Lung (tissue), 12 donors: ENCODE measurements around the gene ACOX1. TPM values are rescaled to one million over a fixed set of nuclear protein-coding genes. Genes with fewer than 3 reads are reported as not detected.
A peak's percentile ranks its signal among the peaks of the same experiment; 100 is the strongest.

Experiments
- ATAC-seq: fragments of 200-7000 bp; cut with Tn5 transposase; one replicate; pipeline ENCODE4 v1.9.1; 2020; ENCODE audit warnings: moderate number of reproducible peaks; ENCODE audit not compliant: insufficient read depth, low FRiP score
- DNase-seq, 3 donors: peaks; one replicate each; pipeline ENCODE4 v3.0.0-alpha.2; 2013 to 2017
- H3K27ac ChIP-seq, 2 donors: one replicate each; pipeline ENCODE4 v1.5.1; 2013; ENCODE audit warnings: mild to moderate bottlenecking in 2 of 2, moderate library complexity in 2 of 2, control low read depth in 1 of 2, inconsistent platforms in 1 of 2, low read depth in 1 of 2, low read length in 1 of 2
- H3K27me3 ChIP-seq, 3 donors: one replicate each; pipeline ENCODE4 v1.5.1; 2013; ENCODE audit warnings: low read length in 2 of 3; ENCODE audit not compliant: control insufficient read depth in 3 of 3, insufficient read depth in 3 of 3
- H3K36me3 ChIP-seq, 4 donors: one replicate each; pipeline ENCODE4 v1.5.1; 2013; ENCODE audit warnings: low read length in 4 of 4, mild to moderate bottlenecking in 1 of 4, moderate library complexity in 1 of 4; ENCODE audit not compliant: control insufficient read depth in 4 of 4, insufficient read depth in 4 of 4
- H3K4me1 ChIP-seq, 5 donors: one replicate each; pipeline ENCODE4 v1.5.1; 2013; ENCODE audit warnings: low read length in 5 of 5, mild to moderate bottlenecking in 2 of 5, moderate library complexity in 1 of 5; ENCODE audit not compliant: control insufficient read depth in 5 of 5, insufficient read depth in 5 of 5
- H3K4me3 ChIP-seq: one replicate; pipeline ENCODE4 v1.5.1; 2013; ENCODE audit warnings: mild to moderate bottlenecking, control low read depth, moderate library complexity
- H3K9ac ChIP-seq, 2 donors: one replicate each; pipeline ENCODE4 v1.5.1; 2013; ENCODE audit warnings: low read length in 2 of 2, control low read depth in 1 of 2; ENCODE audit not compliant: insufficient read depth in 1 of 2
- H3K9me3 ChIP-seq, 4 donors: one replicate each; pipeline ENCODE4 v1.5.1; 2013; ENCODE audit warnings: low read length in 3 of 4, mild to moderate bottlenecking in 1 of 4, moderate library complexity in 1 of 4; ENCODE audit not compliant: control insufficient read depth in 4 of 4, insufficient read depth in 3 of 4
- CTCF ChIP-seq: IDR thresholded peaks from 2 replicates; pipeline ENCODE4 v1.5.1; 2012; ENCODE audit warnings: mild to moderate bottlenecking; ENCODE audit errors: control extremely low read depth, extremely low read depth
- WGBS, 2 donors: extraction: QIAGEN DNeasy Blood & Tissue Kit; methylation state at CpG; one replicate each; pipeline ENCODE4 v1.1.7; 2013; 5-methylcytosine and 5-hydroxymethylcytosine counted together
- polyA plus RNA-seq, 2 donors: library from polyadenylated mRNA; stranded (reverse); fragments of 200-250 nt; gene quantifications; one replicate each; pipeline ENCODE4 v1.2.1, GENCODE V29; 2013
- total RNA-seq, 2 donors: library from RNA; depleted of rRNA in 1 of 2; stranded (reverse); fragments of >200 nt in 1 of 2; gene quantifications; one replicate each; pipeline ENCODE4 v1.2.1, GENCODE V29; 2014 to 2021
- donor health status: control.
- donor health status: control.
- donor health status: Bipolar disorder and iron deficiency.
- donor health status: healthy.
- donor health status: DM: yes; HTN: yes; CAD: no.

The ACOX1 gene
- total and polyA plus RNA-seq, 4 donors, result 19.9 to 80.1 (median 45.9) TPM

GRCh38 chr17:76000016-76000754, 21.2 kb upstream of the ACOX1 start:
- H3K27me3 ChIP-seq, result no peaks in the 10 kb centered on the region
- H3K4me3 ChIP-seq, result no peak overlapping the region
- TF ChIP-seq CTCF, result peak; percentile 7
- DNase-seq (peak; percentile 23 to 49 (median 24)), ATAC-seq (no peak)
- H3K4me1 ChIP-seq, result peaks cover 0 to 6% (median 3%) of the 10 kb centered on the region in 5 donors
- H3K36me3 ChIP-seq, result peaks cover 0 to 20% (median 3%) of the 10 kb centered on the region in 4 donors
- H3K9ac ChIP-seq, result no peak overlapping the region
- 74 to 80% methylated on average over 31 of the region's 31 CpGs for WGBS, 2 donors
- H3K27ac ChIP-seq, result no peak overlapping the region
- H3K9me3 ChIP-seq, result no peaks in the 10 kb centered on the region

- Histone ChIP-seq H3K9ac (no peak overlapping the region), H3K27ac (no peak overlapping the region), H3K27me3 (no peaks in the 10 kb centered on the region), H3K36me3 (peaks cover 0 to 14% (median 3%) of the 10 kb centered on the region in 4 donors), H3K4me3 (no peak overlapping the region), H3K4me1 (peaks cover 0 to 6% (median 3%) of the 10 kb centered on the region in 5 donors), H3K9me3 (no peaks in the 10 kb centered on the region)
- no peak for TF ChIP-seq CTCF
- no peak for ATAC-seq
- DNase-seq, result no peak
- WGBS, 2 donors, result 86 to 92% methylated on average over 9 of the region's 9 CpGs
These were observed 19.4 kb upstream of the ACOX1 start for GRCh38 chr17:75998327-75998795.

- Histone ChIP-seq H3K4me1 (peaks cover 0 to 6% (median 3%) of the 10 kb centered on the region in 5 donors), H3K27ac (peak overlapping the region in 1 of 2 donors; percentile 23), H3K4me3 (no peak overlapping the region), H3K9ac (no peak overlapping the region), H3K27me3 (no peaks in the 10 kb centered on the region), H3K36me3 (peaks cover 0 to 11% (median 2%) of the 10 kb centered on the region in 4 donors), H3K9me3 (no peaks in the 10 kb centered on the region)
- peak; percentile 38 to 46 (median 42) for DNase-seq
- peak; percentile 42 for ATAC-seq
- TF ChIP-seq CTCF, result no peak
- WGBS, 2 donors, result 14 to 24% methylated on average over 18 of the region's 18 CpGs
These were observed 18.0 kb upstream of the ACOX1 start for GRCh38 chr17:75996665-75997590.
